HUDEP-2 (cell line): ENCODE results near the gene CFAP97D2.
"Not testable (repeated sequence)": the region's sequence is repeated elsewhere in the genome, so short reads cannot be mapped to it uniquely, and the experiment has no call there.

ENCODE experiments used
- DNase-seq, 76 experiments: peaks; one replicate each; lab custom pipeline; 2025; ENCODE audit not compliant: unreplicated experiment in 76 of 76; lab: John Stamatoyannopoulos, UW

CFAP97D2 gene

GRCh38 chr13:114260814-114261213 lies 81.8 kb downstream of the CFAP97D2 start:
- no peak for DNase-seq

- DNase-seq: no peak
Measured at GRCh38 chr13:114261328-114261965, 82.4 kb downstream of the CFAP97D2 start.

- DNase-seq: no peak
Measured at GRCh38 chr13:114263578-114263977, 84.5 kb downstream of the CFAP97D2 start.

GRCh38 chr13:114264313-114264712 lies 85.3 kb downstream of the CFAP97D2 start:
- DNase-seq: not testable (repeated sequence)

- no peak for DNase-seq
Measured at GRCh38 chr13:114264886-114265611, 86.0 kb downstream of the CFAP97D2 start.

- DNase-seq: no peak
Measured at GRCh38 chr13:114266241-114266640, 87.2 kb downstream of the CFAP97D2 start.

- DNase-seq: no peak
Measured at GRCh38 chr13:114268344-114269280, 89.6 kb downstream of the CFAP97D2 start.

GRCh38 chr13:114269281-114269770 lies 90.3 kb downstream of the CFAP97D2 start:
- no peak for DNase-seq
